A673 (cell line): ENCODE results near the gene APBA3. TPM values are rescaled to one million over a fixed set of nuclear protein-coding genes. Genes with fewer than 3 reads are reported as not detected.

Experiments used
- BruUV-seq: library from RNA; stranded (reverse); fragments of 400-500 nt; replicated peaks from 2 replicates; lab custom pipeline; 2021; lab: Mats Ljungman, UMichigan
- CTCF ChIA-PET: fragments of 300-600 bp; sonication (Branson Sonifier 250); formaldehyde crosslinking; loops from one replicate; lab custom pipeline; 2022; ENCODE audit warnings: antibody characterized with exemption; lab: Charles Lee
- POLR2A ChIA-PET: fragments of 300-600 bp; sonication (Branson Sonifier 250); formaldehyde crosslinking; loops from one replicate; lab custom pipeline; 2022; ENCODE audit warnings: antibody characterized with exemption; ENCODE audit not compliant: low non-redundant PET; lab: Charles Lee
- DNase-seq: peaks from one replicate; pipeline ENCODE4 v3.0.0-alpha.2; 2015; ENCODE audit warnings: low spot score
- H3K27ac ChIP-seq: fragments of 200-600 bp; sonication (generic); 2 replicates; pipeline ENCODE4 v1.5.1; 2016; ENCODE audit warnings: mixed run types, low read depth, mild to moderate bottlenecking, mixed read lengths, antibody characterized with exemption, low read length; ENCODE audit not compliant: poor library complexity, severe bottlenecking
- H3K27me3 ChIP-seq: fragments of 200-600 bp; sonication (generic); replicated peaks from 2 replicates; pipeline ENCODE4 v1.6.1; 2017; ENCODE audit warnings: mixed run types, low read depth, mild to moderate bottlenecking, mixed read lengths, antibody characterized with exemption, low read length; ENCODE audit not compliant: insufficient read depth, poor library complexity
- H3K36me3 ChIP-seq: fragments of 200-600 bp; sonication (generic); 2 replicates; pipeline ENCODE4 v1.6.1; 2016; ENCODE audit warnings: mixed run types, mild to moderate bottlenecking, mixed read lengths, antibody characterized with exemption, low read length; ENCODE audit not compliant: insufficient read depth, poor library complexity, severe bottlenecking
- H3K4me1 ChIP-seq: fragments of 200-600 bp; sonication (generic); 2 replicates; pipeline ENCODE4 v1.6.1; 2017; ENCODE audit warnings: mixed run types, mild to moderate bottlenecking, mixed read lengths, antibody characterized with exemption, low read length; ENCODE audit not compliant: insufficient read depth, poor library complexity, severe bottlenecking
- H3K4me3 ChIP-seq: fragments of 200-600 bp; sonication (generic); 2 replicates; pipeline ENCODE4 v1.5.1; 2016; ENCODE audit warnings: low read depth, mixed run types, mild to moderate bottlenecking, mixed read lengths, low read length; ENCODE audit not compliant: poor library complexity, severe bottlenecking
- H3K9me3 ChIP-seq: fragments of 200-600 bp; sonication (generic); 2 replicates; pipeline ENCODE4 v1.6.1; 2016; ENCODE audit warnings: mixed run types, low read depth, mild to moderate bottlenecking, mixed read lengths, antibody characterized with exemption, low read length; ENCODE audit not compliant: poor library complexity, severe bottlenecking
- EZH2 ChIP-seq: fragments of 200-600 bp; sonication (generic); IDR thresholded peaks from 2 replicates; pipeline ENCODE4 v1.6.1; 2017; ENCODE audit warnings: borderline replicate concordance, low read depth, mild to moderate bottlenecking, mixed read lengths, antibody characterized with exemption, low read length; ENCODE audit not compliant: poor library complexity, severe bottlenecking
- intact Hi-C: fragments of 100-400 bp; cut with micrococcal nuclease; formaldehyde crosslinking; loops from one replicate; pipeline ENCODE4 v1.10.0; 2022; ENCODE audit not compliant: unreplicated experiment
- total RNA-seq: library from RNA; stranded (reverse); gene quantifications from 2 replicates; pipeline ENCODE4 v1.2.3, GENCODE V29; 2021
- TF ChIP-seq, protein P1 (sequence below): fragments of 300-800, 200-600 bp; sonication (generic); conservative IDR thresholded peaks from 2 replicates; pipeline ENCODE4 v1.5.1; 2017; ENCODE audit warnings: low read depth, mild to moderate bottlenecking, antibody characterized with exemption, low read length, moderate library complexity, mixed read lengths

Gene APBA3
- total RNA-seq, 1 experiment from 2014 or later: 30.0 TPM

DNA sequence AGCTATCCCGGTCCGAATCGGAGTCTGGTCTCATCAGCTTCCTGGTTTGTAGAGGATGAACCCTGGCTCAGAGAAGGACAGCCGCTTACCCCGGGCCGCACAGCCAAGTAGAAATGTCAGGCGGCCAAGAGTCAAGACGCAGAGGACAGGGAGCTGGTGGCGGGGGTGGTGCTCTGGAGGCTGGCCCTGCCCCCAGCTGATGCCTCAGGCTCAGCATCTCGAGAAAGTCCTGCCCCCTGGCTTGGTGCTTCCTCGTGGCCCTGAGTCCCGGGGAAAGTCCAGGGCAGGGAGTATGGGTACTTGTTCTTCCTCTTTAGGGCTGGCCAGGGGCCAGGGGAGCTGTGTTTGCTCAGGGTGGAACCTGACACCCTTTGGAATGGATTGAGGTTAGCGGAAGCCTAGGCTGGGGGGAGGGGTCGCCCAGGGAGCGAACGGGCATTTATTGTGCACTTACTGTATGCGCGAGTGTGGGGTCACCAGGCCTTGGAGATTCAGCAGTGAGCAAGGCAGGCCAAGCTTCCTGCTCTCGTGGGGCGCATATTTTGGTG is 51.2 kb downstream of the APBA3 start:
- DNase-seq: peak; percentile 45
- Histone ChIP-seq H3K27me3 (no peaks in the 10 kb centered on the region), H3K27ac (no peak overlapping the region), H3K4me3 (no peak overlapping the region), H3K4me1 (peaks cover 7% of the 10 kb centered on the region), H3K9me3 (no peaks in the 10 kb centered on the region), H3K36me3 (no peaks in the 10 kb centered on the region)
- TF ChIP-seq EZH2: no peak
- TF ChIP-seq, protein P1, sequence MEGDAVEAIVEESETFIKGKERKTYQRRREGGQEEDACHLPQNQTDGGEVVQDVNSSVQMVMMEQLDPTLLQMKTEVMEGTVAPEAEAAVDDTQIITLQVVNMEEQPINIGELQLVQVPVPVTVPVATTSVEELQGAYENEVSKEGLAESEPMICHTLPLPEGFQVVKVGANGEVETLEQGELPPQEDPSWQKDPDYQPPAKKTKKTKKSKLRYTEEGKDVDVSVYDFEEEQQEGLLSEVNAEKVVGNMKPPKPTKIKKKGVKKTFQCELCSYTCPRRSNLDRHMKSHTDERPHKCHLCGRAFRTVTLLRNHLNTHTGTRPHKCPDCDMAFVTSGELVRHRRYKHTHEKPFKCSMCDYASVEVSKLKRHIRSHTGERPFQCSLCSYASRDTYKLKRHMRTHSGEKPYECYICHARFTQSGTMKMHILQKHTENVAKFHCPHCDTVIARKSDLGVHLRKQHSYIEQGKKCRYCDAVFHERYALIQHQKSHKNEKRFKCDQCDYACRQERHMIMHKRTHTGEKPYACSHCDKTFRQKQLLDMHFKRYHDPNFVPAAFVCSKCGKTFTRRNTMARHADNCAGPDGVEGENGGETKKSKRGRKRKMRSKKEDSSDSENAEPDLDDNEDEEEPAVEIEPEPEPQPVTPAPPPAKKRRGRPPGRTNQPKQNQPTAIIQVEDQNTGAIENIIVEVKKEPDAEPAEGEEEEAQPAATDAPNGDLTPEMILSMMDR: no peak
- intact Hi-C loops: no loop called here
- CTCF ChIA-PET: no interaction called here
- POLR2A ChIA-PET: no interaction called here
- BruUV-seq: no TSS peak

DNA sequence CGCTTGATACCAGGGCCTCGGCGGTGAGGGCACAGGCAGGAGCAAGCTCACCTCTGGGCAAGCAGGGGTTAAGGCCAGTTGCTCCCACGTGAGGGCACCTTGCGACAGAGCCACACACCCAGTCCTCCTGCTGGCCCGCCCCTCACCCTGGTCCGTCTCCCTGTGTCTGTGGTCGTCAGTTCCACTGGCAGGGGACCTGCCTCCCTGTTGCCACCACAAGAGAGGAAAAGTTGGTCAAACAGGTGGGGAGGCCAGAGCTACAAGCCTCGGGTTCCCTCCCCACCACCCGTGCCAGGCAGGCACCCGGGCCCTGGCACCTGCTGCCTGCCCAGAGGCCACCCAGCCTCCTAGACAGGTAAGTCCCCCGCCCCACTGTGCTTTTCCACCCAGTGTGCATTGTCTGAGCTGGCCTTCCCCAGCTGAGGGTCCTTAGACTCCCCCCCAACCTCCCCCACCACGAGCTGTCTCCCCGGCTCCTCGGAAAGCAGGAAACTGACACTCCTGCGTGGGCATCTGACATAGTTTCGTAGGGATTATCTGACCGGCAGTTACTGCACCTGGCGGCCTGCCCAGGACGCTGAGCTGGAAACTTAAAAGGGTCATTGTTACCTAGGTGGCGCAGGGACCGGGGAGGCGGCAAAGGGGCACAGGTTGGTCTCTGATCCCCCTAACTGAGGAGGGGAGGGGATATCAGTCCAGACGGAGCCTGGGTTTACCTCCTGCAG is 53.1 kb downstream of the APBA3 start, which contains the start of gene TJP3:
Gene TJP3 (plus strand): TSS at position 178 of the 725 bp plus-strand sequence. CDS start 20,049 bp downstream, outside the sequence.
- POLR2A ChIA-PET: no interaction called here
- Histone ChIP-seq H3K4me1 (peaks cover 7% of the 10 kb centered on the region), H3K27me3 (no peaks in the 10 kb centered on the region), H3K27ac (no peak within 1 kb of the TSS), H3K9me3 (no peaks in the 10 kb centered on the region), H3K4me3 (no peak within 1 kb of the TSS), H3K36me3 (no peaks in the 10 kb centered on the region)
- CTCF ChIA-PET: no interaction called here
- intact Hi-C loops: loop anchor here (10.0 kb wide), 1 partner anchor 164 kb away; no protein-coding TSS in a partner anchor
- BruUV-seq: no TSS peak
- no peak for DNase-seq
- no peak for TF ChIP-seq EZH2
- TF ChIP-seq, protein P1: no peak

DNA sequence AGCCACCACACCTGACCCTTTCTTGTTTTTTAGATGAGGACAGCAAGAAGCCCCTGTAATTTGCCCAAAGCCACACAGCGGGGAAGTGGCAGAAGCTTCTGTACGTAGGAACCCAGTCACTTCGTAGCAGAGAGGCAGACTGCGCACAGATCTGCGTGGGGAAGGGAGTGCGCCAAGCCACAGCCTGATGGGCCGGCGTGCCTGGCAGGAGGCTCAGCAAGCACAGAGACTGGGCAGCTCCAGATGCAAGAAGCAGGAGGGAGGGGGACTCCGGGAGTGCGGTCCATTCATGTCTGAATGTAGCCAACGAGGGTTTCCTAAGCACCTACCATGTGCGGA is 53.7 kb downstream of the APBA3 start:
- Histone ChIP-seq H3K4me1 (peaks cover 7% of the 10 kb centered on the region), H3K4me3 (no peak overlapping the region), H3K36me3 (no peaks in the 10 kb centered on the region), H3K27me3 (no peaks in the 10 kb centered on the region), H3K27ac (no peak overlapping the region), H3K9me3 (no peaks in the 10 kb centered on the region)
- CTCF ChIA-PET: no interaction called here
- no peak for TF ChIP-seq EZH2
- TF ChIP-seq, protein P1: no peak
- POLR2A ChIA-PET: no interaction called here
- intact Hi-C loops: loop anchor here (10.0 kb wide), 1 partner anchor 163 kb away; no protein-coding TSS in a partner anchor
- no TSS peak for BruUV-seq
- DNase-seq: no peak
